ENCODE results near the gene PYGL. TPM values are rescaled to one million over a fixed set of nuclear protein-coding genes. Genes with fewer than 3 reads are reported as not detected.

The PYGL gene
- total and polyA plus RNA-seq, 2 experiments from 2014 or later, result 57.6 to 93.8 TPM

DNA sequence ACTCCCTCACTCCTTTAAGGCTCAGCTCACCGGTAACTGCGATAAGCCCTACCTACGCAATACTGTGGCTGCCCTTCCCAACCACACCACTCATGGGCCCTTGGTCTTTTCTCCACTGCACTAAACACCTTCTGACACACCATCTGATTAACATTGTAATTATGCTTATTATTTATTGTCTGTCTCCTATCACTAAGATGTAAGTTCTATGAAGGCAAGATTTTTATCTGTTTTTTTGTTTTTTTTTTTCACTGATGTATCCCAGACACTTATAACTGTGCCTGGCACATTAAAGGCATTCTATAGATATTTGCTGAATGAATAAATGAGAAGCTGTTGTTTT lies 34.2 kb upstream of the PYGL start:
- Mint-ChIP-seq H3K27me3 (ENCODE audit: insufficient read depth, low read depth, poor library complexity) (no peaks in the 10 kb centered on the region), H3K4me3 (no peak overlapping the region), H3K27ac (no peak overlapping the region), H3K9me3 (no peaks in the 10 kb centered on the region), H3K36me3 (ENCODE audit: low read depth) (no peaks in the 10 kb centered on the region), H3K4me1 (peaks cover 13% of the 10 kb centered on the region)
- no peaks in the 10 kb centered on the region for H3K79me2 ChIP-seq (replicated peaks; ENCODE audit: insufficient read depth)
- DNase-seq (ENCODE audit: low spot score) (no peak), ATAC-seq (peak; percentile 71)
- no peak overlapping the region for H3K4me3 ChIP-seq
- no peak for TF ChIP-seq EZH2 (IDR thresholded peaks at IDR 0.05; ENCODE audit: low read depth, unreplicated experiment)
- no peak for TF ChIP-seq ZNF114 (CRISPR knock-in tag; IDR thresholded peaks at IDR 0.05)
- TF ChIP-seq, protein P1, sequence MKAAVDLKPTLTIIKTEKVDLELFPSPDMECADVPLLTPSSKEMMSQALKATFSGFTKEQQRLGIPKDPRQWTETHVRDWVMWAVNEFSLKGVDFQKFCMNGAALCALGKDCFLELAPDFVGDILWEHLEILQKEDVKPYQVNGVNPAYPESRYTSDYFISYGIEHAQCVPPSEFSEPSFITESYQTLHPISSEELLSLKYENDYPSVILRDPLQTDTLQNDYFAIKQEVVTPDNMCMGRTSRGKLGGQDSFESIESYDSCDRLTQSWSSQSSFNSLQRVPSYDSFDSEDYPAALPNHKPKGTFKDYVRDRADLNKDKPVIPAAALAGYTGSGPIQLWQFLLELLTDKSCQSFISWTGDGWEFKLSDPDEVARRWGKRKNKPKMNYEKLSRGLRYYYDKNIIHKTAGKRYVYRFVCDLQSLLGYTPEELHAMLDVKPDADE (IDR thresholded peaks at IDR 0.05), result no peak
- TF ChIP-seq CREB1 (CRISPR knock-in tag; IDR thresholded peaks at IDR 0.05; ENCODE audit: low read depth), result no peak
- TF ChIP-seq, protein P2, sequence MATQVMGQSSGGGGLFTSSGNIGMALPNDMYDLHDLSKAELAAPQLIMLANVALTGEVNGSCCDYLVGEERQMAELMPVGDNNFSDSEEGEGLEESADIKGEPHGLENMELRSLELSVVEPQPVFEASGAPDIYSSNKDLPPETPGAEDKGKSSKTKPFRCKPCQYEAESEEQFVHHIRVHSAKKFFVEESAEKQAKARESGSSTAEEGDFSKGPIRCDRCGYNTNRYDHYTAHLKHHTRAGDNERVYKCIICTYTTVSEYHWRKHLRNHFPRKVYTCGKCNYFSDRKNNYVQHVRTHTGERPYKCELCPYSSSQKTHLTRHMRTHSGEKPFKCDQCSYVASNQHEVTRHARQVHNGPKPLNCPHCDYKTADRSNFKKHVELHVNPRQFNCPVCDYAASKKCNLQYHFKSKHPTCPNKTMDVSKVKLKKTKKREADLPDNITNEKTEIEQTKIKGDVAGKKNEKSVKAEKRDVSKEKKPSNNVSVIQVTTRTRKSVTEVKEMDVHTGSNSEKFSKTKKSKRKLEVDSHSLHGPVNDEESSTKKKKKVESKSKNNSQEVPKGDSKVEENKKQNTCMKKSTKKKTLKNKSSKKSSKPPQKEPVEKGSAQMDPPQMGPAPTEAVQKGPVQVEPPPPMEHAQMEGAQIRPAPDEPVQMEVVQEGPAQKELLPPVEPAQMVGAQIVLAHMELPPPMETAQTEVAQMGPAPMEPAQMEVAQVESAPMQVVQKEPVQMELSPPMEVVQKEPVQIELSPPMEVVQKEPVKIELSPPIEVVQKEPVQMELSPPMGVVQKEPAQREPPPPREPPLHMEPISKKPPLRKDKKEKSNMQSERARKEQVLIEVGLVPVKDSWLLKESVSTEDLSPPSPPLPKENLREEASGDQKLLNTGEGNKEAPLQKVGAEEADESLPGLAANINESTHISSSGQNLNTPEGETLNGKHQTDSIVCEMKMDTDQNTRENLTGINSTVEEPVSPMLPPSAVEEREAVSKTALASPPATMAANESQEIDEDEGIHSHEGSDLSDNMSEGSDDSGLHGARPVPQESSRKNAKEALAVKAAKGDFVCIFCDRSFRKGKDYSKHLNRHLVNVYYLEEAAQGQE (IDR thresholded peaks at IDR 0.05; ENCODE audit: unreplicated experiment), result no peak
- TF ChIP-seq, protein P3, sequence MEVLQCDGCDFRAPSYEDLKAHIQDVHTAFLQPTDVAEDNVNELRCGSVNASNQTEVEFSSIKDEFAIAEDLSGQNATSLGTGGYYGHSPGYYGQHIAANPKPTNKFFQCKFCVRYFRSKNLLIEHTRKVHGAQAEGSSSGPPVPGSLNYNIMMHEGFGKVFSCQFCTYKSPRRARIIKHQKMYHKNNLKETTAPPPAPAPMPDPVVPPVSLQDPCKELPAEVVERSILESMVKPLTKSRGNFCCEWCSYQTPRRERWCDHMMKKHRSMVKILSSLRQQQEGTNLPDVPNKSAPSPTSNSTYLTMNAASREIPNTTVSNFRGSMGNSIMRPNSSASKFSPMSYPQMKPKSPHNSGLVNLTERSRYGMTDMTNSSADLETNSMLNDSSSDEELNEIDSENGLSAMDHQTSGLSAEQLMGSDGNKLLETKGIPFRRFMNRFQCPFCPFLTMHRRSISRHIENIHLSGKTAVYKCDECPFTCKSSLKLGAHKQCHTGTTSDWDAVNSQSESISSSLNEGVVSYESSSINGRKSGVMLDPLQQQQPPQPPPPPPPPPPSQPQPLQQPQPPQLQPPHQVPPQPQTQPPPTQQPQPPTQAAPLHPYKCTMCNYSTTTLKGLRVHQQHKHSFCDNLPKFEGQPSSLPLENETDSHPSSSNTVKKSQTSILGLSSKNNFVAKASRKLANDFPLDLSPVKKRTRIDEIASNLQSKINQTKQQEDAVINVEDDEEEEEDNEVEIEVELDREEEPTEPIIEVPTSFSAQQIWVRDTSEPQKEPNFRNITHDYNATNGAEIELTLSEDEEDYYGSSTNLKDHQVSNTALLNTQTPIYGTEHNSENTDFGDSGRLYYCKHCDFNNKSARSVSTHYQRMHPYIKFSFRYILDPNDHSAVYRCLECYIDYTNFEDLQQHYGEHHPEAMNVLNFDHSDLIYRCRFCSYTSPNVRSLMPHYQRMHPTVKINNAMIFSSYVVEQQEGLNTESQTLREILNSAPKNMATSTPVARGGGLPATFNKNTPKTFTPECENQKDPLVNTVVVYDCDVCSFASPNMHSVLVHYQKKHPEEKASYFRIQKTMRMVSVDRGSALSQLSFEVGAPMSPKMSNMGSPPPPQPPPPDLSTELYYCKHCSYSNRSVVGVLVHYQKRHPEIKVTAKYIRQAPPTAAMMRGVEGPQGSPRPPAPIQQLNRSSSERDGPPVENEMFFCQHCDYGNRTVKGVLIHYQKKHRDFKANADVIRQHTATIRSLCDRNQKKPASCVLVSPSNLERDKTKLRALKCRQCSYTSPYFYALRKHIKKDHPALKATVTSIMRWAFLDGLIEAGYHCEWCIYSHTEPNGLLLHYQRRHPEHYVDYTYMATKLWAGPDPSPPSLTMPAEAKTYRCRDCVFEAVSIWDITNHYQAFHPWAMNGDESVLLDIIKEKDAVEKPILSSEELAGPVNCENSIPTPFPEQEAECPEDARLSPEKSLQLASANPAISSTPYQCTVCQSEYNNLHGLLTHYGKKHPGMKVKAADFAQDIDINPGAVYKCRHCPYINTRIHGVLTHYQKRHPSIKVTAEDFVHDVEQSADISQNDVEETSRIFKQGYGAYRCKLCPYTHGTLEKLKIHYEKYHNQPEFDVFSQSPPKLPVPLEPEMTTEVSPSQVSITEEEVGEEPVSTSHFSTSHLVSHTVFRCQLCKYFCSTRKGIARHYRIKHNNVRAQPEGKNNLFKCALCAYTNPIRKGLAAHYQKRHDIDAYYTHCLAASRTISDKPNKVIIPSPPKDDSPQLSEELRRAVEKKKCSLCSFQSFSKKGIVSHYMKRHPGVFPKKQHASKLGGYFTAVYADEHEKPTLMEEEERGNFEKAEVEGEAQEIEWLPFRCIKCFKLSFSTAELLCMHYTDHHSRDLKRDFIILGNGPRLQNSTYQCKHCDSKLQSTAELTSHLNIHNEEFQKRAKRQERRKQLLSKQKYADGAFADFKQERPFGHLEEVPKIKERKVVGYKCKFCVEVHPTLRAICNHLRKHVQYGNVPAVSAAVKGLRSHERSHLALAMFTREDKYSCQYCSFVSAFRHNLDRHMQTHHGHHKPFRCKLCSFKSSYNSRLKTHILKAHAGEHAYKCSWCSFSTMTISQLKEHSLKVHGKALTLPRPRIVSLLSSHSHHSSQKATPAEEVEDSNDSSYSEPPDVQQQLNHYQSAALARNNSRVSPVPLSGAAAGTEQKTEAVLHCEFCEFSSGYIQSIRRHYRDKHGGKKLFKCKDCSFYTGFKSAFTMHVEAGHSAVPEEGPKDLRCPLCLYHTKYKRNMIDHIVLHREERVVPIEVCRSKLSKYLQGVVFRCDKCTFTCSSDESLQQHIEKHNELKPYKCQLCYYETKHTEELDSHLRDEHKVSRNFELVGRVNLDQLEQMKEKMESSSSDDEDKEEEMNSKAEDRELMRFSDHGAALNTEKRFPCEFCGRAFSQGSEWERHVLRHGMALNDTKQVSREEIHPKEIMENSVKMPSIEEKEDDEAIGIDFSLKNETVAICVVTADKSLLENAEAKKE (CRISPR knock-in tag; IDR thresholded peaks at IDR 0.05), result no peak
- no peak for TF ChIP-seq NANOG (IDR thresholded peaks at IDR 0.05; ENCODE audit: borderline replicate concordance)
- no peak for TF ChIP-seq STAT1 (IDR thresholded peaks at IDR 0.05; ENCODE audit: unreplicated experiment)
- no peak overlapping the region for H3K27ac ChIP-seq (ENCODE audit: low read depth)
- no peak overlapping the region for H2AFZ ChIP-seq
- H3K9me2 ChIP-seq (ENCODE audit: insufficient read depth), result no peaks in the 10 kb centered on the region
- no peaks in the 10 kb centered on the region for H4K20me1 ChIP-seq (replicated peaks; ENCODE audit: insufficient read depth)
- no peaks in the 10 kb centered on the region for H3F3A ChIP-seq (replicated peaks; ENCODE audit: low read depth)
- H3K4me2 ChIP-seq, result no peak overlapping the region
- peaks cover 8% of the 10 kb centered on the region; the same call in 1 of the 2 replicates for H3K4me1 ChIP-seq (ENCODE audit: insufficient read depth)
- H3K27me3 ChIP-seq (ENCODE audit: insufficient read depth), result no peaks in the 10 kb centered on the region
- H3K36me3 ChIP-seq (ENCODE audit: insufficient read depth), result no peaks in the 10 kb centered on the region

All from GM23338 (cell line).